SU-DHL-6 (cell line): ENCODE measurements around the gene IGSF11.

ENCODE experiments used
- CTCF ChIP-seq: fragments of 200-600 bp; sonication (generic); IDR thresholded peaks from one replicate; pipeline ENCODE4 v1.5.1; 2017; ENCODE audit warnings: antibody characterized with exemption, mild to moderate bottlenecking, low read length, moderate library complexity; ENCODE audit not compliant: insufficient read depth, poor library complexity, severe bottlenecking
- EZH2phosphoT487 ChIP-seq: fragments of 200-600 bp; sonication (generic), shearing (Covaris generic); conservative IDR thresholded peaks from 2 replicates; pipeline ENCODE4 v1.6.1; 2018; ENCODE audit warnings: mild to moderate bottlenecking, antibody characterized with exemption, low read length, moderate library complexity, mixed read lengths

GRCh38 chr3:118978393-118978758, 56.3 kb downstream of the IGSF11 start:
- no peak for TF ChIP-seq CTCF
- no peak for TF ChIP-seq EZH2phosphoT487
